Thymus (tissue), 11 donors: ENCODE data around the gene DCC. TPM values are rescaled to one million over a fixed set of nuclear protein-coding genes. Genes with fewer than 3 reads are reported as not detected.

ENCODE experiments used
- DNase-seq, 9 donors: peaks; one replicate each; pipeline ENCODE4 v3.0.0-alpha.2; 2013; ENCODE audit warnings: low spot score in 9 of 9, low read depth in 6 of 9, missing footprints in 1 of 9
- H3K27ac ChIP-seq, 2 donors: one replicate each; pipeline ENCODE4 v1.5.1; 2013; ENCODE audit warnings: control low read depth in 1 of 2, low read depth in 1 of 2, low read length in 1 of 2, mild to moderate bottlenecking in 1 of 2, moderate library complexity in 1 of 2
- H3K27me3 ChIP-seq, 2 donors: one replicate each; pipeline ENCODE4 v1.5.1; 2013; ENCODE audit warnings: low read length in 1 of 2; ENCODE audit not compliant: control insufficient read depth in 2 of 2, insufficient read depth in 1 of 2
- H3K36me3 ChIP-seq, 2 donors: one replicate each; pipeline ENCODE4 v1.5.1; 2013; ENCODE audit warnings: low read length in 1 of 2, mild to moderate bottlenecking in 1 of 2, moderate library complexity in 1 of 2; ENCODE audit not compliant: control insufficient read depth in 2 of 2, insufficient read depth in 2 of 2
- H3K4me1 ChIP-seq, 2 donors: one replicate each; pipeline ENCODE4 v1.5.1; 2013; ENCODE audit warnings: low read length in 2 of 2; ENCODE audit not compliant: control insufficient read depth in 2 of 2, insufficient read depth in 2 of 2
- H3K4me3 ChIP-seq, 2 donors: one replicate each; pipeline ENCODE4 v1.5.1; 2013; ENCODE audit warnings: low read length in 2 of 2, control low read depth in 1 of 2, mild to moderate bottlenecking in 1 of 2
- H3K9me3 ChIP-seq, 2 donors: one replicate each; pipeline ENCODE4 v1.5.1; 2013; ENCODE audit warnings: low read length in 1 of 2, mild to moderate bottlenecking in 1 of 2; ENCODE audit not compliant: control insufficient read depth in 2 of 2, insufficient read depth in 1 of 2
- WGBS: extraction: QIAGEN DNeasy Blood & Tissue Kit; methylation state at CpG from one replicate; pipeline ENCODE4 v1.1.7; 2013; 5-methylcytosine and 5-hydroxymethylcytosine counted together
- polyA plus RNA-seq: library from polyadenylated mRNA; stranded (reverse); fragments of 200-250 nt; gene quantifications from one replicate; pipeline ENCODE4 v1.2.3, GENCODE V29; 2013
- total RNA-seq: library from RNA; stranded (reverse); fragments of 120-200 nt; gene quantifications from one replicate; pipeline ENCODE4 v1.2.4, GENCODE V29; 2013
- donor health status: healthy.

DCC gene
- total and polyA plus RNA-seq, 2 donors, result 0.68 to 7.6 TPM

- Histone ChIP-seq H3K27ac (no peak overlapping the region), H3K4me3 (no peak overlapping the region), H3K4me1 (no peaks in the 10 kb centered on the region), H3K27me3 (no peaks in the 10 kb centered on the region), H3K9me3 (no peaks in the 10 kb centered on the region), H3K36me3 (no peaks in the 10 kb centered on the region)
- DNase-seq, result no peak
These were observed 795.7 kb downstream of the DCC start for GRCh38 chr18:53135654-53136053.

GRCh38 chr18:53139746-53140500 lies 799.9 kb downstream of the DCC start:
- no peak for DNase-seq
- 91% methylated on average over 5 of the region's 5 CpGs for WGBS
- Histone ChIP-seq H3K9me3 (no peaks in the 10 kb centered on the region), H3K4me1 (no peaks in the 10 kb centered on the region), H3K27me3 (no peaks in the 10 kb centered on the region), H3K27ac (no peak overlapping the region), H3K4me3 (no peak overlapping the region), H3K36me3 (no peaks in the 10 kb centered on the region)

- H3K27me3 ChIP-seq, result no peaks in the 10 kb centered on the region
- 94% methylated on average over 4 of the region's 4 CpGs for WGBS
- H3K36me3 ChIP-seq, result no peaks in the 10 kb centered on the region
- no peak for DNase-seq
- H3K9me3 ChIP-seq, result no peaks in the 10 kb centered on the region
- H3K27ac ChIP-seq, result no peak overlapping the region
- no peak overlapping the region for H3K4me3 ChIP-seq
- no peaks in the 10 kb centered on the region for H3K4me1 ChIP-seq
These were observed 802.0 kb downstream of the DCC start for GRCh38 chr18:53142005-53142404.

- H3K27me3 ChIP-seq, result no peaks in the 10 kb centered on the region
- no peak overlapping the region for H3K4me3 ChIP-seq
- no peaks in the 10 kb centered on the region for H3K4me1 ChIP-seq
- no peaks in the 10 kb centered on the region for H3K36me3 ChIP-seq
- no peak for DNase-seq
- H3K27ac ChIP-seq, result no peak overlapping the region
- no peaks in the 10 kb centered on the region for H3K9me3 ChIP-seq
These were observed 807.5 kb downstream of the DCC start for GRCh38 chr18:53147472-53147871.

- Histone ChIP-seq H3K4me1 (no peaks in the 10 kb centered on the region), H3K9me3 (no peaks in the 10 kb centered on the region), H3K27ac (no peak overlapping the region), H3K27me3 (no peaks in the 10 kb centered on the region), H3K36me3 (no peaks in the 10 kb centered on the region), H3K4me3 (no peak overlapping the region)
- 48% methylated on average over 5 of the region's 5 CpGs for WGBS
- DNase-seq, result no peak
These were observed 808.1 kb downstream of the DCC start for GRCh38 chr18:53148123-53148522.

GRCh38 chr18:53152476-53152875 lies 812.5 kb downstream of the DCC start:
- H3K4me3 ChIP-seq, result no peak overlapping the region
- WGBS, result 96% methylated on average over 2 of the region's 2 CpGs
- H3K4me1 ChIP-seq, result no peaks in the 10 kb centered on the region
- no peaks in the 10 kb centered on the region for H3K27me3 ChIP-seq
- DNase-seq, result no peak
- no peaks in the 10 kb centered on the region for H3K9me3 ChIP-seq
- H3K27ac ChIP-seq, result no peak overlapping the region
- no peaks in the 10 kb centered on the region for H3K36me3 ChIP-seq

- no peak for DNase-seq
- WGBS, result 19% methylated on average over 4 of the region's 4 CpGs
These were observed 813.3 kb downstream of the DCC start for GRCh38 chr18:53153281-53153680.

GRCh38 chr18:53153800-53154199 lies 813.8 kb downstream of the DCC start:
- H3K9me3 ChIP-seq, result no peaks in the 10 kb centered on the region
- no peaks in the 10 kb centered on the region for H3K27me3 ChIP-seq
- 84% methylated on average over 5 of the region's 5 CpGs for WGBS
- H3K27ac ChIP-seq, result no peak overlapping the region
- H3K36me3 ChIP-seq, result no peaks in the 10 kb centered on the region
- no peak for DNase-seq
- H3K4me3 ChIP-seq, result no peak overlapping the region
- no peaks in the 10 kb centered on the region for H3K4me1 ChIP-seq

More at GRCh38 chr18:53153281-53153680, 813.3 kb downstream of the DCC start:
- Histone ChIP-seq H3K9me3 (no peaks in the 10 kb centered on the region), H3K4me1 (no peaks in the 10 kb centered on the region), H3K36me3 (no peaks in the 10 kb centered on the region), H3K27me3 (no peaks in the 10 kb centered on the region), H3K4me3 (no peak overlapping the region), H3K27ac (no peak overlapping the region)

- 88% methylated on average over 1 of the region's 1 CpG for WGBS
- Histone ChIP-seq H3K27ac (no peak overlapping the region), H3K4me3 (no peak overlapping the region), H3K36me3 (no peaks in the 10 kb centered on the region), H3K4me1 (no peaks in the 10 kb centered on the region), H3K27me3 (no peaks in the 10 kb centered on the region), H3K9me3 (no peaks in the 10 kb centered on the region)
- DNase-seq, result no peak
These were observed 825.8 kb downstream of the DCC start for GRCh38 chr18:53165770-53166169.
